HepG2 (cell line): ENCODE results near the gene DMKN. TPM values are rescaled to one million over a fixed set of nuclear protein-coding genes. Genes with fewer than 3 reads are reported as not detected.

Source experiments
- ATF6 ChIP-seq: sonication (generic); formaldehyde crosslinking; conservative IDR thresholded peaks from 2 replicates; pipeline ENCODE4 v1.4.0; 2020; ENCODE audit warnings: missing genetic modification reagents
- BRCA1 ChIP-seq: sonication (generic); formaldehyde crosslinking; IDR thresholded peaks from 2 replicates; pipeline ENCODE4 v1.4.0; 2020; ENCODE audit warnings: missing genetic modification reagents
- FUBP1 ChIP-seq: sonication (generic); formaldehyde crosslinking; IDR thresholded peaks from 2 replicates; pipeline ENCODE4 v1.5.1; 2020; ENCODE audit warnings: missing genetic modification reagents, mild to moderate bottlenecking, borderline replicate concordance
- HMGXB3 ChIP-seq: sonication (generic); formaldehyde crosslinking; IDR thresholded peaks from 2 replicates; pipeline ENCODE4 v1.4.0; 2020; ENCODE audit warnings: missing genetic modification reagents, borderline replicate concordance
- MBD4 ChIP-seq: IDR thresholded peaks from 2 replicates; pipeline ENCODE4 v1.6.1; 2012; ENCODE audit warnings: low read length, inconsistent platforms, borderline replicate concordance
- NCOR1 ChIP-seq: fragments of 200-600 bp; sonication (generic); IDR thresholded peaks from 2 replicates; pipeline ENCODE4 v1.7.0; 2017; ENCODE audit warnings: antibody characterized with exemption, low read length, borderline replicate concordance
- POLR2AphosphoS2 ChIP-seq: IDR thresholded peaks from 2 replicates; pipeline ENCODE4 v1.6.1; 2011; ENCODE audit warnings: low read depth, low read length, improper control_type of control experiment
- ZBTB42 ChIP-seq: sonication (generic); formaldehyde crosslinking; IDR thresholded peaks from 2 replicates; pipeline ENCODE4 v1.5.0; 2020; ENCODE audit warnings: mild to moderate bottlenecking, missing genetic modification reagents
- ZNF335 ChIP-seq: sonication (generic); formaldehyde crosslinking; IDR thresholded peaks from 2 replicates; pipeline ENCODE4 v1.4.0; 2020; ENCODE audit warnings: missing genetic modification reagents
- ZNF510 ChIP-seq: sonication (generic); formaldehyde crosslinking; IDR thresholded peaks from 2 replicates; pipeline ENCODE4 v1.4.0; 2020; ENCODE audit warnings: low read depth, mild to moderate bottlenecking, missing genetic modification reagents
- ZNF547 ChIP-seq: sonication (generic); formaldehyde crosslinking; IDR thresholded peaks from 2 replicates; pipeline ENCODE4 v1.5.1; 2020; ENCODE audit warnings: mild to moderate bottlenecking, missing genetic modification reagents
- ZNF572 ChIP-seq: sonication (generic); formaldehyde crosslinking; IDR thresholded peaks from 2 replicates; pipeline ENCODE4 v1.5.1; 2020; ENCODE audit warnings: mild to moderate bottlenecking, missing genetic modification reagents
- polyA plus RNA-seq, 8 experiments: library from polyadenylated mRNA; depleted of rRNA in 3 of 8; stranded (reverse) in 7 of 8; unstranded in 1 of 8; fragments of >200 nt; fragmentation: Illumina TruSeq in 4 of 8; extraction: Trizol in 4 of 8; gene quantifications; 2 replicates each; pipeline versions ENCODE4 v1.2.1 to v1.2.3, GENCODE V29; 2011 to 2016; ENCODE audit warnings: low read depth in 4 of 8, missing spikeins in 1 of 8, mixed read lengths in 1 of 8; ENCODE audit not compliant: insufficient read depth in 1 of 8
- total RNA-seq, 5 experiments: library from RNA; depleted of rRNA; stranded (reverse); fragments of >200 nt; fragmentation: Illumina TruSeq; extraction: Trizol; gene quantifications; 2 replicates each; pipeline ENCODE4 v1.2.3, GENCODE V29; 2016; ENCODE audit warnings: low read depth in 1 of 5
- TF ChIP-seq, protein P1 (sequence below): sonication (generic); formaldehyde crosslinking; IDR thresholded peaks from 2 replicates; pipeline ENCODE4 v1.9.0; 2021; ENCODE audit warnings: missing genetic modification reagents, borderline replicate concordance
- TF ChIP-seq, protein P2 (sequence below): sonication (generic); formaldehyde crosslinking; IDR thresholded peaks from 2 replicates; pipeline ENCODE4 v1.8.0; 2022; ENCODE audit warnings: mild to moderate bottlenecking, missing genetic modification reagents, moderate library complexity

The DMKN gene
- total and polyA plus RNA-seq, 2 of the 13 experiments (the other 11 are each of a cell fraction or from before 2014, with no cell fraction given) = 50.8 to 57.1 TPM

DNA sequence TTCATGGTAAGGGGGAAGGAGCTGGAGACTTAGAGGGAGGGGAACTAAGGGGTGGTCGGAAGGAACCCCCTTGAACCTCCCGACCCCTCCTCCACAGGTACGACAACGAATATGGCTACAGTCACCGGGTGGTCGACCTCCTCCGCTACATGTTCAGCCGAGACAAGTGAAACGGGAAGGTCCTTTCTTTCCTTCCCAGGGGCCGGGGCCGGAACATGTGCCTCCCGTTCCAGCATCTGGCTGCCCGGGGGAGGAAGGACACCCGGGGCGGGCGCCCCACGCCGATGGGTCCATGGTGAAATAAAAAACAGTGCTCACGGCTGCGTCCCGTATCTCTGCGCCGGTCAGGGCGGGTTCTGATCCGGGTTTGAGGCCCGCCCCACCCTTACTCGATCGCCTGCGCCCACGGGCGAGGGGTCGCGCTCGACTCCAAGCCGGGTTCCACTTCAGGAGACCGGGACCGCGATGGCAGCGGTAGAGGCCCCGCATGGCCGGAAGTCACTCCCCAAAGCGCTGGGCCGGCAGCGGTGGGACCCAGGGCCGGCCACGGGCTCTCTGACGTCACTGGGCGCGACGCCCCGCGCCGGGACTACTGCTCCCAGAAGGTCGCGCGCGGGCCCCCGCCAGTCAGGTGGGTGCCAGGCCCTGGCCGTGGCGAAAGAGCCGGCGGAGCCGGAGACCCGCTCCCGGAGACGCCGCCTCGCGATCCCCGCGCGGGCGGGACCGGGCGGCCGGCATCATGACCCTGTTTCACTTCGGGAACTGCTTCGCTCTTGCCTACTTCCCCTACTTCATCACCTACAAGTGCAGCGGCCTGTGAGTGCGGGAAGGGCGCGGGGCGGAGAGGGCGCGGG lies 31.8 kb upstream of the DMKN start, which contains the start of gene TMEM147 (continued):
- TF ChIP-seq, protein P1, sequence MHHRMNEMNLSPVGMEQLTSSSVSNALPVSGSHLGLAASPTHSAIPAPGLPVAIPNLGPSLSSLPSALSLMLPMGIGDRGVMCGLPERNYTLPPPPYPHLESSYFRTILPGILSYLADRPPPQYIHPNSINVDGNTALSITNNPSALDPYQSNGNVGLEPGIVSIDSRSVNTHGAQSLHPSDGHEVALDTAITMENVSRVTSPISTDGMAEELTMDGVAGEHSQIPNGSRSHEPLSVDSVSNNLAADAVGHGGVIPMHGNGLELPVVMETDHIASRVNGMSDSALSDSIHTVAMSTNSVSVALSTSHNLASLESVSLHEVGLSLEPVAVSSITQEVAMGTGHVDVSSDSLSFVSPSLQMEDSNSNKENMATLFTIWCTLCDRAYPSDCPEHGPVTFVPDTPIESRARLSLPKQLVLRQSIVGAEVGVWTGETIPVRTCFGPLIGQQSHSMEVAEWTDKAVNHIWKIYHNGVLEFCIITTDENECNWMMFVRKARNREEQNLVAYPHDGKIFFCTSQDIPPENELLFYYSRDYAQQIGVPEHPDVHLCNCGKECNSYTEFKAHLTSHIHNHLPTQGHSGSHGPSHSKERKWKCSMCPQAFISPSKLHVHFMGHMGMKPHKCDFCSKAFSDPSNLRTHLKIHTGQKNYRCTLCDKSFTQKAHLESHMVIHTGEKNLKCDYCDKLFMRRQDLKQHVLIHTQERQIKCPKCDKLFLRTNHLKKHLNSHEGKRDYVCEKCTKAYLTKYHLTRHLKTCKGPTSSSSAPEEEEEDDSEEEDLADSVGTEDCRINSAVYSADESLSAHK (CRISPR knock-in tag) = no peak
- no peak for TF ChIP-seq ZBTB42
- TF ChIP-seq BRCA1 = peak; percentile 22; the same call in 1 of the 2 replicates
- peak; percentile 52; the same call in 1 of the 2 replicates for TF ChIP-seq HMGXB3 (CRISPR knock-in tag)
- no peak for TF ChIP-seq ATF6 (CRISPR knock-in tag)
- TF ChIP-seq, protein P2, sequence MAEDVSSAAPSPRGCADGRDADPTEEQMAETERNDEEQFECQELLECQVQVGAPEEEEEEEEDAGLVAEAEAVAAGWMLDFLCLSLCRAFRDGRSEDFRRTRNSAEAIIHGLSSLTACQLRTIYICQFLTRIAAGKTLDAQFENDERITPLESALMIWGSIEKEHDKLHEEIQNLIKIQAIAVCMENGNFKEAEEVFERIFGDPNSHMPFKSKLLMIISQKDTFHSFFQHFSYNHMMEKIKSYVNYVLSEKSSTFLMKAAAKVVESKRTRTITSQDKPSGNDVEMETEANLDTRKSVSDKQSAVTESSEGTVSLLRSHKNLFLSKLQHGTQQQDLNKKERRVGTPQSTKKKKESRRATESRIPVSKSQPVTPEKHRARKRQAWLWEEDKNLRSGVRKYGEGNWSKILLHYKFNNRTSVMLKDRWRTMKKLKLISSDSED = no peak
- peak; percentile 45; the same call in 1 of the 2 replicates for TF ChIP-seq ZNF572 (CRISPR knock-in tag)
- TF ChIP-seq ZNF335 (CRISPR knock-in tag) = peak; percentile 58; the same call in 1 of the 2 replicates
- no peak for TF ChIP-seq POLR2AphosphoS2
- TF ChIP-seq MBD4 = no peak
- no peak for TF ChIP-seq ZNF510 (CRISPR knock-in tag)
- TF ChIP-seq NCOR1 = no peak
- TF ChIP-seq FUBP1 (CRISPR knock-in tag) = no peak
- TF ChIP-seq ZNF547 (CRISPR knock-in tag) = peak; percentile 89
